Esophagus squamous epithelium (tissue), 5 donors: ENCODE results near the gene YBX3. TPM values are rescaled to one million over a fixed set of nuclear protein-coding genes. Genes with fewer than 3 reads are reported as not detected.

ENCODE experiments used
- DNase-seq: peaks from one replicate; lab custom pipeline; 2025; lab: John Stamatoyannopoulos, UW
- H3K27ac ChIP-seq, 4 donors: fragments of 200-600 bp; sonication (generic); one replicate each; pipeline ENCODE4 v1.5.1; 2016 to 2019; ENCODE audit warnings: mild to moderate bottlenecking in 1 of 4
- H3K27me3 ChIP-seq, 4 donors: fragments of 200-600 bp; sonication (generic); 1 replicate in 3 of 4; 2 replicates in 1 of 4; pipeline versions ENCODE4 v1.5.1 to v1.6.0; 2017 to 2021; ENCODE audit warnings: antibody characterized with exemption in 1 of 4
- H3K36me3 ChIP-seq, 3 donors: fragments of 200-600 bp; sonication (generic); one replicate each; pipeline ENCODE4 v1.5.1; 2016 to 2019
- H3K4me1 ChIP-seq, 3 donors: fragments of 200-600 bp; sonication (generic); one replicate each; pipeline ENCODE4 v1.5.1; 2017 to 2019
- H3K4me3 ChIP-seq, 4 donors: fragments of 200-600 bp; sonication (generic); 1 replicate in 3 of 4; 2 replicates in 1 of 4; pipeline ENCODE4 v1.5.1; 2016 to 2019; ENCODE audit warnings: mild to moderate bottlenecking in 2 of 4, moderate library complexity in 1 of 4
- H3K9me3 ChIP-seq, 3 donors: fragments of 200-600 bp; sonication (generic); one replicate each; pipeline ENCODE4 v1.5.1; 2016 to 2019
- POLR2A ChIP-seq, 4 donors: fragments of 450-650 bp; IDR thresholded peaks; one replicate each; pipeline ENCODE4 v1.6.1; 2017; ENCODE audit warnings: antibody characterized with exemption in 4 of 4, mild to moderate bottlenecking in 4 of 4, moderate library complexity in 3 of 4
- WGBS, 2 donors: methylation state at CpG; one replicate each; pipeline ENCODE4 v1.1.5; 2018; 5-methylcytosine and 5-hydroxymethylcytosine counted together
- intact Hi-C: fragments of 100-400 bp; cut with DNase I; formaldehyde crosslinking; loops from one replicate; pipeline ENCODE4 v1.15.0; 2022
- total RNA-seq, 4 donors: library from RNA; depleted of rRNA; stranded (reverse); fragments of >200 nt; gene quantifications; one replicate each; pipeline ENCODE4 v1.1.0, GENCODE V29; 2016
- TF ChIP-seq, protein P1 (sequence below), 6 experiments: fragments of 450-650 bp in 4 of 6; fragments of 200-600 bp in 2 of 6; sonication (generic) in 2 of 6; IDR thresholded peaks; one replicate each; pipeline ENCODE4 v1.5.1; 2016 to 2019; ENCODE audit warnings: antibody characterized with exemption in 6 of 6, mild to moderate bottlenecking in 4 of 6, moderate library complexity in 4 of 6
- donor health status: DM: yes; HTN: yes; CAD: no.

Gene YBX3
- total RNA-seq, 4 donors from 2014 or later: 318 to 484 (median 370) TPM

DNA sequence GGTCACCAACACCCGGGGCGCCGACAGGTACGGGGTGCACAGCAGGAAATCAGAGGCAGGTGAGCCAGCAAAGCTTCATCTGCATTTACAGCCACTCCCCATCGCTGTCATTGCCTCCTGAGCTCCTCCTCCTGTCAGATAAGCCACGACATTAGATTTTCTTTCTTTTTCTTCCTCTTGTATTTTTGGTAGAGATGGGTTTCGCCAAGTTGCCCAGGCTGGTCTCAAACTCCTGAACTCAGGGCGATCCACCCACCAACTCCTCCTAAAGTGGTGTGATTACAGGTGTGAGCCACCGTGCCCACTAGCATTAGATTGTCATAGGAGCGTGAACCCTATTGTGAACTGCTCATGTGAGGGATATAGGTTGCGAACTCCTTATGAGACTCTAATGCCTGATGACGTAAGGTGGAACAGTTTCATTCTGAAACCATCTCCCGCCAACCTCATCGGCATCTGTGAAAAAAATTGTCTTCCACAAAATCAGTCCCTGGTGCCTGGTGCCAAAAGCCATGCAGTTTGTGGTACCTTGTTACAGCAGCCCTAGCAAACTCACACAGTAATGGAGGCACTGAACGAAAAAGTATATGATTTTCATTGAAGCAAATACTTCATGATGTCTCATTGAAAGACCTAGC, 50.8 kb downstream of the YBX3 start:
- Histone ChIP-seq H3K9me3 (no peaks in the 10 kb centered on the region), H3K36me3 (no peaks in the 10 kb centered on the region), H3K4me3 (peak overlapping the region in 3 of 4 donors; percentile 2 to 61 (median 6)), H3K27me3 (peaks cover 0 to 19% (median 0%) of the 10 kb centered on the region in 4 donors), H3K4me1 (peaks cover 0 to 38% (median 6%) of the 10 kb centered on the region in 3 donors), H3K27ac (peak overlapping the region in 3 of 4 donors; percentile 21 to 90 (median 90))
- TF ChIP-seq, protein P1, sequence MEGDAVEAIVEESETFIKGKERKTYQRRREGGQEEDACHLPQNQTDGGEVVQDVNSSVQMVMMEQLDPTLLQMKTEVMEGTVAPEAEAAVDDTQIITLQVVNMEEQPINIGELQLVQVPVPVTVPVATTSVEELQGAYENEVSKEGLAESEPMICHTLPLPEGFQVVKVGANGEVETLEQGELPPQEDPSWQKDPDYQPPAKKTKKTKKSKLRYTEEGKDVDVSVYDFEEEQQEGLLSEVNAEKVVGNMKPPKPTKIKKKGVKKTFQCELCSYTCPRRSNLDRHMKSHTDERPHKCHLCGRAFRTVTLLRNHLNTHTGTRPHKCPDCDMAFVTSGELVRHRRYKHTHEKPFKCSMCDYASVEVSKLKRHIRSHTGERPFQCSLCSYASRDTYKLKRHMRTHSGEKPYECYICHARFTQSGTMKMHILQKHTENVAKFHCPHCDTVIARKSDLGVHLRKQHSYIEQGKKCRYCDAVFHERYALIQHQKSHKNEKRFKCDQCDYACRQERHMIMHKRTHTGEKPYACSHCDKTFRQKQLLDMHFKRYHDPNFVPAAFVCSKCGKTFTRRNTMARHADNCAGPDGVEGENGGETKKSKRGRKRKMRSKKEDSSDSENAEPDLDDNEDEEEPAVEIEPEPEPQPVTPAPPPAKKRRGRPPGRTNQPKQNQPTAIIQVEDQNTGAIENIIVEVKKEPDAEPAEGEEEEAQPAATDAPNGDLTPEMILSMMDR (IDR thresholded peaks at IDR 0.05): no peak
- no peak for TF ChIP-seq POLR2A (IDR thresholded peaks at IDR 0.05)
- intact Hi-C loops: loop anchor here (10.0 kb wide), 2 partner anchors 82 to 428 kb away; no protein-coding TSS in a partner anchor
- 69 to 80% methylated on average over 14 to 15 of the region's 15 CpGs for WGBS, 2 donors
- DNase-seq: no peak

DNA sequence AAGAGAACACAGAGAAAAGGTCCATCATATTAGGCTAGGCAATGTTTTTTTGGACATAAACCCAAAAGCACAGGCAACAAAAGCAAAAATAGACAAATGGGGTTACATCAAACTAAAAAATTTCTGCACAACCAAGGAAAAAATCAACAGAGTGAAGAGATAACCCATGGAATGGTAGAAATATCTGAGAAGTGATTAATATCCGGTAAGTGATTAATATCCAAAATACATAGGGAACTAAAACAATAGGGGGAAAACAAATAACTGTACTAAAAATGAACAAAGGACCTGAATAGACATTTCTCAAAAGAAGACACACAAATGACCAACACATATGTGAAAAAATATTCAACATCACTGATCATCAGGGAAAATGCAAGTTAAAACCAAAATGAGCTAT, 53.6 kb downstream of the YBX3 start:
- H3K27ac ChIP-seq: no peak overlapping the region
- peaks cover 0 to 16% (median 0%) of the 10 kb centered on the region in 4 donors for H3K27me3 ChIP-seq
- TF ChIP-seq, protein P1 (IDR thresholded peaks at IDR 0.05): no peak
- no peak for TF ChIP-seq POLR2A (IDR thresholded peaks at IDR 0.05)
- intact Hi-C loops: no loop called here
- no peaks in the 10 kb centered on the region for H3K9me3 ChIP-seq
- H3K4me3 ChIP-seq: no peak overlapping the region
- 83 to 88% methylated on average over 1 of the region's 1 CpG for WGBS, 2 donors
- H3K36me3 ChIP-seq: no peaks in the 10 kb centered on the region
- no peak for DNase-seq
- H3K4me1 ChIP-seq: peaks cover 0 to 36% (median 5%) of the 10 kb centered on the region in 3 donors

DNA sequence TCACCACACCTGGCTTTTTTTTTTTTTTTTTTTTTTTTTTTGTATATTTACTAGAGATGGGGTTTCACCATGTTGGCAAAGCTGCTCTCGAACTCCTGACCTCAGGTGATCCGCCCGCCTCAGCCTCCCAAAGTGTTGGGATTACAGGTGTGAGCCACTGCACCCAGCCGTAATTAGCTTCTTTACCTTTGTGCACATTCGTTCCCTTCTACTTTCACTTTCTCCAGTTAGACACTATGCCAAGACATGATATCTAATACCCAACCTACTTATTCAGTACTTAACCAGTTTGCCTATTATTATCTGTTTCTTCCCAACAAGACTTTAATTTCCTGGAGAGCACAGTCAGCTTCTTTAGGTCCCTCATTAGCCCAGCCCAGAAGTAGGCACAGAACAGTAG, 54.6 kb downstream of the YBX3 start:
- H3K36me3 ChIP-seq: no peaks in the 10 kb centered on the region
- no peaks in the 10 kb centered on the region for H3K9me3 ChIP-seq
- no peak for TF ChIP-seq POLR2A (IDR thresholded peaks at IDR 0.05)
- TF ChIP-seq, protein P1 (IDR thresholded peaks at IDR 0.05): no peak
- peak overlapping the region in 2 of 4 donors; percentile 13 to 34 for H3K27ac ChIP-seq
- peak overlapping the region in 1 of 4 donors; percentile 30 for H3K4me3 ChIP-seq
- peaks cover 0 to 6% (median 0%) of the 10 kb centered on the region in 4 donors for H3K27me3 ChIP-seq
- DNase-seq: no peak
- peaks cover 0 to 25% (median 0%) of the 10 kb centered on the region in 3 donors for H3K4me1 ChIP-seq
- intact Hi-C loops: no loop called here
- WGBS, 2 donors: 19 to 38% methylated on average over 4 to 5 of the region's 5 CpGs

DNA sequence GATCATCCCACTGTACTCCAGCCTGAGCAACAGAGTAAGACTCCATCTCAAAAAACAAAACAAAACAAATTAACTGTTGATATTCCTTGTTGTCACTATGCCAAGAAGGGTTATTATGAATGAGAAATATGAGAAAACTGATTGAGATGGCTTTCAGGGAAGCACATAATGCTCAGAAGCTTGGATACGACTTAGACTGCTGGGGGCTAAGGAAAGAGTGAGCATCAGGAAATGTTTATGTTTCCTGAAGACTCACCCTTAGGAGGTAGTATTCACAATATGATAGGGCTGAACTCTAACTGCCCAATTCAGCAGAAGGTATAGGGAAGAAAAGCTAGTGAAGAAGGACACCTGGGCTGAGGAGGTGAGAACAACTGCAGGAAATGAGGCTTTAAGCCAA, 55.5 kb downstream of the YBX3 start:
- 32 to 61% methylated on average over 1 of the region's 1 CpG for WGBS, 2 donors
- Histone ChIP-seq H3K4me3 (no peak overlapping the region), H3K27ac (no peak overlapping the region), H3K36me3 (no peaks in the 10 kb centered on the region), H3K9me3 (no peaks in the 10 kb centered on the region), H3K27me3 (no peaks in the 10 kb centered on the region), H3K4me1 (peaks cover 0 to 16% (median 0%) of the 10 kb centered on the region in 3 donors)
- no peak for TF ChIP-seq POLR2A (IDR thresholded peaks at IDR 0.05)
- TF ChIP-seq, protein P1 (IDR thresholded peaks at IDR 0.05): no peak
- no peak for DNase-seq
- intact Hi-C loops: no loop called here

DNA sequence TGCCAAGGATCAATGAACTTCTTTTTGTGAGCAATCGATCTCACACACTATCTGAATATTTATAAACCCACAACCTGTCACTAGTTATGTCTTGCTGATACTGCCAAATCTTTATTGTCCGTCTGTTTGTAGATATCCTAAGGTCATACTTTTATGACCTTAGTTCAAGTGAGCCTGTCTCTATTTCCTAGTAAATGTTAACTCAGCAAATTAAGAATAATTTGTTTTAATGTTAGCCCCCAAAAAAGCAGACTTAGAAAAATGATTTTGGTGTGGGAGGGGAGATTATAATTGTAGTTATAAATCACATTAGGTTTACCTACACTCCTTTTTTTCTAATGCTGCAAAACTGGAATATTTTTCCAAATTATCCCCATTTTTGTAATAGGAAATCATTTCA, 58.6 kb downstream of the YBX3 start:
- 75 to 76% methylated on average over 2 of the region's 2 CpGs for WGBS, 2 donors
- H3K4me3 ChIP-seq: no peak overlapping the region
- TF ChIP-seq, protein P1 (IDR thresholded peaks at IDR 0.05): no peak
- no peak for TF ChIP-seq POLR2A (IDR thresholded peaks at IDR 0.05)
- no peak for DNase-seq
- peaks cover 0 to 16% (median 0%) of the 10 kb centered on the region in 3 donors for H3K4me1 ChIP-seq
- no peaks in the 10 kb centered on the region for H3K36me3 ChIP-seq
- no peaks in the 10 kb centered on the region for H3K9me3 ChIP-seq
- H3K27me3 ChIP-seq: no peaks in the 10 kb centered on the region
- no peak overlapping the region for H3K27ac ChIP-seq
- intact Hi-C loops: no loop called here
